HG03342 (cell line): ENCODE results near the gene PRR7.

Source experiments
- ATAC-seq: cut with Tn5 transposase; IDR thresholded peaks from one replicate; pipeline ENCODE4 v1.9.1; 2021; ENCODE audit warnings: mild to moderate bottlenecking, moderate library complexity; ENCODE audit not compliant: unreplicated experiment

Gene PRR7

DNA sequence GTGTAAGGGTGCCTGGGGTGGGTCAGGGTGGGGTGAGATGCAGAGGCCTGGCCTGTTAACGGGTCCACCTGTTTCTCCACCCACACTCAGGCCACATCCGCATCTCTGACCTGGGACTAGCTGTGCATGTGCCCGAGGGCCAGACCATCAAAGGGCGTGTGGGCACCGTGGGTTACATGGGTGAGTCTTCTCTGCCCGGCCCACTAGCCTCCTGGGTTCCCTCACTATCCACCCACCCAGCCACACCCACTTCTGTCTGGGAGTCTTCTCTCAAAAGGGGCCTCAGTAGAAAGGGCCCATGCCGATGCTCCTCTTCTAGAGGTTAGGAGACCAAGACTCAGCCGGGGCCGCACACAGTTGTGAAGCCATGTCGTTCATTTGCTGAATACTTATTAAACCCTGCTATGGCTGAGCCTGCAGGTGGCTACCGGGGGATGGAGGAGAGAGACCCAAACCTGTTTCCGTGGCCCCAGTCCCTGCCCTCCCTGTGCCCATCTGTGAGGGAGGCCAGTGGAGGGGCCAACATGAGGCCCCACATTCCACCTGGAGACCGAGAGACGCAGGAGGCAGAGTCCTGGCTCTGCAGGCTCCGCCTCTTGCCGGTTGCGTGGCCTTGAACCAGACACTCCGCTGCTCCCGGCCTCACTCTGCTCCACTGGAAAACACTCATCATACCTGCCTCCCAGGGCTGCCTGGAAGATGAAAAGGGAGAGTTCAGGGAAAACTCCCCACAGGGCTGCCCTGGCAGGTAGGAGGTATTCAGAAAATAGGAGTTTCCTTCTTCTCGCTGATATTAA lies 11.5 kb upstream of the PRR7 start:
- ATAC-seq = no peak

DNA sequence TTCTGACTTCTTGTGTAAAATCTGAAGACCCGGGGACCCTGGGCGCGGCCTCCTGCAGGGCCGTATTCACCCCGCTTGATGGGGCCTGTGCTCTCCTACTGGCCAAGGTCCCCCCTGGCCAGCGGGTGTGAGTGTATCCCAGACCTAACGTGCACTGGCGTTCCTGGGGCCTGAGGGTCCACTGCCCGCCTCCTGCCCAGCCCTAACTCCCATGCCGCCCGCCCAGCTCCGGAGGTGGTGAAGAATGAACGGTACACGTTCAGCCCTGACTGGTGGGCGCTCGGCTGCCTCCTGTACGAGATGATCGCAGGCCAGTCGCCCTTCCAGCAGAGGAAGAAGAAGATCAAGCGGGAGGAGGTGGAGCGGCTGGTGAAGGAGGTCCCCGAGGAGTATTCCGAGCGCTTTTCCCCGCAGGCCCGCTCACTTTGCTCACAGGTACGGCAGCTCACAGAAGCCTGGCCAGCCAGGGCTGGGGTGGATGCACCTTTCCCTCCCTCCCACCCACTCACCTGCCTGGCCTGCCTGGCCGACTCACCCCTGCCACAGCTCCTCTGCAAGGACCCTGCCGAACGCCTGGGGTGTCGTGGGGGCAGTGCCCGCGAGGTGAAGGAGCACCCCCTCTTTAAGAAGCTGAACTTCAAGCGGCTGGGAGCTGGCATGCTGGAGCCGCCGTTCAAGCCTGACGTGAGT lies 10.6 kb upstream of the PRR7 start:
- ATAC-seq = no peak

DNA sequence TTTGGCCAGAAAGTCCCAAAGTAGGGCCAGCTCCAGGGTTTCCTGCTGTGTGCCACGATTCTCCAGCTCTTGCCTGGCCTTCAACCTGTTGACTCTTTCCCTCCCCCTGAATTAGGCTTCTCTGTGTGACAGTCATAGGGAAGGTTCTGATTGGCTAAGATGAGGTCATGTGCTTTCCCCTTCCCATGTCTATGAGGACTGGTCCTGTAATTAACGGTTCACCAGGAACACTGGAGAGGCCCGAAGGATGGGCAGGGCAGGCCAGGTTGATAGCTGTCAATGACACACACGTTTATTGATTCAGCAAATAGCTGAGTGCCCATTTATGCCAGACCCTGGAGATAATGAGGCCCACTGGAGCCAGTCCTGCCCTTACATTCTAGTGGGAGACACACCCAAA lies 9.0 kb upstream of the PRR7 start:
- no peak for ATAC-seq

DNA sequence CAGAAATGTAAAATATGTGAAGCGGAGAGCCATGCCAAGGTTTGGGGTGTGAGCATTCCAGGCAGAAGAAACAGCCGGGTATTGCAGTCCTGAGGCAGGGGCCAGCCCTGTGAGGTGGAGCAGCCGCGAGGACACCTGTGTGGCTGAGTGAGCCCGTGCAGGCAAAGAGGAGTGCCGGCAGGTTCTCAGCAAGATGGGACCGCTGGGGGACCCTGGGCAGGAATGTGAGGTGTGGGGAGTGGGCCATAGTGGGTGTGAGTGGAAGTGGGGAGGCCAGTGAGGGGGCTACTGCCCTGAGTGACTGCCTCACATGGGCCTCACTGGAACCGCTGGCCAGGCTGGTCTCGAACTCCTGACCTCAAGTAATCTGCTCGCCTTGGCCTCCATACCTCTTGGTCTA lies 8.1 kb upstream of the PRR7 start:
- ATAC-seq = no peak

- no peak for ATAC-seq
These were observed 7.0 kb upstream of the PRR7 start for GRCh38 chr5:177439518-177440053.

DNA sequence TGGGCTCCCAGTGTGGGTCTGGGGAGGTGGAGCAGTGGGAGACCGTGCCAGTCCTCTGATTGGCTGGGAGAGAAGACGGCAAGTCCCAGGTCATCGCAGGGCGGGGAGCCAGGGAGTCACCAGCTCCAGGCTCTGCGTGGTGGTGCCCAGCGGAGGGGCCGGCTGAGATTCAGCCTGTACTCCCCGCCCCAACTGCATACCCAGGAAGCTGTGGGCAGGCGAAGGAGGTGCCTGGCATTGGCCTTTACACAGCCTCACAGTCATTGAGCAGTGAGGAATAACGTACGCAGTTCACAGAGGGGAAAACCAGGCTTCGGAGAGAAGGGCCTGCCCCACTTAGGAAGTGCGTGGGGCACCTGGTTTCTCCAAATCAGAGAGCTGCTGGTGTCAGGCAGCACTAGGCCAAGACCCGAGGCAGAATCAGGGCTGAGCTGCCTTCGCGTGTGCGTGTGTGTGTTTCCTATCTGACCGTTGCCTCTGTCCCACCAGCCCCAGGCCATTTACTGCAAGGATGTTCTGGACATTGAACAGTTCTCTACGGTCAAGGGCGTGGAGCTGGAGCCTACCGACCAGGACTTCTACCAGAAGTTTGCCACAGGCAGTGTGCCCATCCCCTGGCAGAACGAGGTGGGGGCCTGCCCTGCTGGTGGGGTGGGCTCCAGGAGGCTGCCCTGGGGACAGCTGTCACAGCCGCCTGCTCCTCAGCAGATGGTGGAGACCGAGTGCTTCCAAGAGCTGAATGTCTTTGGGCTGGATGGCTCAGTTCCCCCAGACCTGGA lies 6.2 kb upstream of the PRR7 start:
- ATAC-seq = no peak

GRCh38 chr5:177440990-177441780 lies 5.4 kb upstream of the PRR7 start:
- ATAC-seq = no peak

GRCh38 chr5:177442066-177442826 lies 4.4 kb upstream of the PRR7 start:
- ATAC-seq = no peak

- no peak for ATAC-seq
These were observed 3.2 kb upstream of the PRR7 start for GRCh38 chr5:177443144-177443983.

DNA sequence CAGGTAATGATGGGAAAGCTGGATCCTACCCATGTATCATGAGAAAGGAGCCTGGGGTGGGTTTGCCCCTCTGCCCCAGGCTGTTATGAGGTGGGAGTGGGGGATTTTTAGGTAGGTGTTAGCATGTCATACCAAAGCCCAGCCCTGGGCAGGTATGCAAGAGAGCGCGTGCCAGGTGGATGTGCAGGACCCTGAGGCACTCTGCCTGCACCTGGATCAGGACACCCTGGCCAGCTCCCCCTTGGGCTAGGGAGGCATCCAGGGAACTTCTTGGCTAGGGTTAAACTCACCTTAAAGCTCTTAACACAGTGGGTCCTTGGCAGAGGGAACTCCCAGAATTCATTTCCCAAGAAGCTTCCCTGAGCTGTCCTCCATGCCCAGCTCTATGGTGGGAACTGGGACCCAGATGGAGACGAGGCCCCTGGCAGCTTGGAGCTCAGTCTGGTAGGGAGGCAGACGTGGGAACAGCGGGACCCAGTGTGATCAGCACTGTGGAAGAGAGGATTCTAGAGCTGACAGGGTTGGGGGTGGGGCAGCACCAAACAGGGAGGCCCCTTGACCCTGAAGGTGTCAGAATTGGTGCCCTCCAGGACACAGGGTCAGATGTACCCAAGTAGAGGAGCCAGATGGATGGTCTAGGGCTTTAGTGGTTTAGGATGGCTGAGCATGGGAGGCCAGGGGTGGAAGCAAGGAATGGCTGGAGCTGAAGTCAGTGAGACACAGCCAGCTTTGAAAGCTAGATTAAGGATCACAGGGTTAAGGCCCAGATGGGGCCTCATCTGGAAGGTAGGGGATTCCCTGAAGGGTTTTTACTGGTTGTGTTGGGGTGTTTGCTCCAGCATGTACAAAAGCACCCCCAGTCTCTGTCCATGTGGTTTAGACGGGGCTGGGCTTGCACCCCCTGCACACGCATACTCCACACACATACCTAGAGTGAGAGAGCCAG lies 2.2 kb upstream of the PRR7 start:
- no peak for ATAC-seq

GRCh38 chr5:177445052-177445916 lies 1.3 kb upstream of the PRR7 start:
- no peak for ATAC-seq

DNA sequence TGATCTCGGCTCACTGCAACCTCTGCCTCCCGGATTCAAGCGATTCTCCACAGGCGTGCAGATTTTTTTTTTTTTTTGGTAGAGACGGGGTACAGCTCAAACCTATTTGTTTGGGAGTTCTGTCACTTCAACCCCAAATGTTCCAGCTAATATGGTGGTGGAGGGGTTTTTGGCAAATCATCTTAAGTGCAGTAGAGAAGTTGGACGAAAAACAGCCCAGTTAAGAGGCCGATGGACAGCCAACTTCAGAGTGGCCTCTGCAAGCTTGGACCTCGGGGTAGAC lies 756 bp upstream of the PRR7 start:
- no peak for ATAC-seq

DNA sequence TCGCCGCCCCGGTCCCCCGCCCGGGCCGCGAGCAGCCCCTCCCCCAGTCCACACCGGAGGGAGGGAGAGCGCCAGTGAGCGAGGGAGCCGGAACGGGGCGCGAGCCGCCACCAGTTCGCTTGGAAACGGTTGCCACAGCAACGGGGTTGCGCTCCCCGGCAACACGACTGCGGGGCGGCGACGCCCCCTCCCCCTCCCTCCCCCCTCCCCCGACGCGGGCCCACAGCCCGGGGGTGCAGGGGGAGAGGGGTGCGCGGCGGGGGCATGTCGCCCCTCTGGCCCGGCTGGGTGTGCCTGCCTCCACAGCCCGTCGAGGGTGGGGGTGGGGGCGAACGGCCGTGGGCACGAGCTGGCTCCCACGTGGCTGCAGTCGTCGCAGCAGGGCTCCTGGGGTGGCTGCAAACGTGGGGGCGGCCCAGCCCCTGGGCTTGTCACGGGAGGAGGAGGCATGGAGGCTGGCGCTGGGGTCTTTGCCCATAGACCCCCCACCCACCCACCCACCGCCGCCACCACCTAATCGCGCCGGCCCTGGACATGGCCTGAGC lies 524 bp downstream of the PRR7 start:
- peak; percentile 46 for ATAC-seq

GRCh38 chr5:177447611-177448243 lies 1.1 kb downstream of the PRR7 start:
- no peak for ATAC-seq

GRCh38 chr5:177448244-177448950 lies 1.8 kb downstream of the PRR7 start:
- ATAC-seq = no peak
